ENCODE measurements around the gene RASAL3.

Gene RASAL3

GRCh38 chr19:15448044-15448777 is 16.1 kb downstream of the RASAL3 start:
- in situ Hi-C loops (cut with HindIII; ENCODE audit: low sequenced_read_pairs) = no loop called here
- TF ChIP-seq, protein P1, sequence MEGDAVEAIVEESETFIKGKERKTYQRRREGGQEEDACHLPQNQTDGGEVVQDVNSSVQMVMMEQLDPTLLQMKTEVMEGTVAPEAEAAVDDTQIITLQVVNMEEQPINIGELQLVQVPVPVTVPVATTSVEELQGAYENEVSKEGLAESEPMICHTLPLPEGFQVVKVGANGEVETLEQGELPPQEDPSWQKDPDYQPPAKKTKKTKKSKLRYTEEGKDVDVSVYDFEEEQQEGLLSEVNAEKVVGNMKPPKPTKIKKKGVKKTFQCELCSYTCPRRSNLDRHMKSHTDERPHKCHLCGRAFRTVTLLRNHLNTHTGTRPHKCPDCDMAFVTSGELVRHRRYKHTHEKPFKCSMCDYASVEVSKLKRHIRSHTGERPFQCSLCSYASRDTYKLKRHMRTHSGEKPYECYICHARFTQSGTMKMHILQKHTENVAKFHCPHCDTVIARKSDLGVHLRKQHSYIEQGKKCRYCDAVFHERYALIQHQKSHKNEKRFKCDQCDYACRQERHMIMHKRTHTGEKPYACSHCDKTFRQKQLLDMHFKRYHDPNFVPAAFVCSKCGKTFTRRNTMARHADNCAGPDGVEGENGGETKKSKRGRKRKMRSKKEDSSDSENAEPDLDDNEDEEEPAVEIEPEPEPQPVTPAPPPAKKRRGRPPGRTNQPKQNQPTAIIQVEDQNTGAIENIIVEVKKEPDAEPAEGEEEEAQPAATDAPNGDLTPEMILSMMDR (IDR thresholded peaks at IDR 0.05; ENCODE audit: low read depth, low read length) = no peak
- DNase-seq (ENCODE audit: low read depth, low spot score) = no peak
- no peak overlapping the region for H3K4me3 ChIP-seq (ENCODE audit: low read depth, low read length)

DNA sequence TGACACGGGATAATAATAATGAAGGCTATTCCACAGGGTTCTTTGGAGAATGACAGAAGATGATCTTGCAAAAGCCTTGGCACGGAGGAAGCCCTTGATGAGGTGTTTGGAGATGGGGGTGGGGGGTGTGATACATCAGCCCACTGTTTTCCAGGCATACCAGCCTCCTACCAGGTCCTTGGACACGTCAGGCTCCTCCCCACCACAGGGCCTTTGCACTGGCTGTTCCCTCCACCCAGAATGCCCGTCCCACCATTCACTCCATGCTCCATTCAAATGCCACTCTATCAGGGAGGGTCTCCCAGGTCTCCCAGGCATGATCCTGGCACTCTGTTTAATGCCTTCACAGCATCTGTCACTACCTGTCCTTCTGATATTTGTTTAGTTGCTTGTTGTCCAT is 17.3 kb downstream of the RASAL3 start:
- no peak overlapping the region for H3K4me3 ChIP-seq (ENCODE audit: low read depth, low read length)
- TF ChIP-seq, protein P1 (IDR thresholded peaks at IDR 0.05; ENCODE audit: low read depth, low read length) = no peak
- in situ Hi-C loops (cut with HindIII; ENCODE audit: low sequenced_read_pairs) = no loop called here
- DNase-seq (ENCODE audit: low read depth, low spot score) = no peak

DNA sequence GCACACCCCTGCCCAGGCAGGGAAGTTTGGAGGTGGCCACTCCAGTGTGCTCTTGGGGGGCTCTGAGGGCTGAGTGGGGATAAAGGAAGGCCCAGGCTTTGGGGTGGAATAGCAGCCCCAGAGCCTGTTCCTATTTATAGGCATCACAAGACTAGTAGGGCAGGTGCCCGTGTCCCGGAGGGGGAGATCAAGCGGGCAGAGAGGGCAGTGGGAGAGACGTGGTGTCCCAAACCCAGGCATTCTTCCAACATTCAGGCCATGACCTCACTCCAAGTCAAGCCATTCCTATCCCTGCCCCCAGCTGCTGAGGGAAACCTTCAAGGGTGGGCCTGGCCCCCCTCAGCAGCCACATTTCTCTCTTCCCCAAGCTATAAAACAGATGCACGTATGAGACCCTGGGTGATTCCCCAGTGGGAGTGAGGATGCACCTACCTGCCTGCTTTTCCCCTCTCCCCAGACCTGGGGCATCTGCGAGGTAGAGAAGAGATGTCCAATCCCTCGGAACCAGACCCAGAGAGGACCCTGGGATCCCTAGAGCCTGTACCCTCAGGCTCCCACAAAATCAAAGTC is 18.5 kb downstream of the RASAL3 start:
- TF ChIP-seq, protein P1 (IDR thresholded peaks at IDR 0.05; ENCODE audit: low read depth, low read length) = no peak
- H3K4me3 ChIP-seq (ENCODE audit: low read depth, low read length) = no peak overlapping the region
- in situ Hi-C loops (cut with HindIII; ENCODE audit: low sequenced_read_pairs) = no loop called here
- DNase-seq (ENCODE audit: low read depth, low spot score) = no peak

GRCh38 chr19:15445227-15445605 is 19.1 kb downstream of the RASAL3 start:
- H3K4me3 ChIP-seq (ENCODE audit: low read depth, low read length) = no peak overlapping the region
- in situ Hi-C loops (cut with HindIII; ENCODE audit: low sequenced_read_pairs) = no loop called here
- TF ChIP-seq, protein P1 (IDR thresholded peaks at IDR 0.05; ENCODE audit: low read depth, low read length) = no peak
- DNase-seq (ENCODE audit: low read depth, low spot score) = no peak

- no peak for DNase-seq (ENCODE audit: low read depth, low spot score)
- H3K4me3 ChIP-seq (ENCODE audit: low read depth, low read length) = no peak overlapping the region
- in situ Hi-C loops (cut with HindIII; ENCODE audit: low sequenced_read_pairs) = no loop called here
- TF ChIP-seq, protein P1 (IDR thresholded peaks at IDR 0.05; ENCODE audit: low read depth, low read length) = no peak
Observed at GRCh38 chr19:15444505-15445226, 19.7 kb downstream of the RASAL3 start.

- TF ChIP-seq, protein P1 (IDR thresholded peaks at IDR 0.05; ENCODE audit: low read depth, low read length) = no peak
- in situ Hi-C loops (cut with HindIII; ENCODE audit: low sequenced_read_pairs) = no loop called here
- no peak overlapping the region for H3K4me3 ChIP-seq (ENCODE audit: low read depth, low read length)
- DNase-seq (ENCODE audit: low read depth, low spot score) = no peak
Observed at GRCh38 chr19:15443838-15444237, 20.5 kb downstream of the RASAL3 start.

Data from astrocyte of the spinal cord (primary cell).